ENCODE measurements around the gene SHROOM3. TPM values are rescaled to one million over a fixed set of nuclear protein-coding genes. Genes with fewer than 3 reads are reported as not detected.

The SHROOM3 gene
- total RNA-seq, 1 experiment from 2014 or later: 70.6 TPM

GRCh38 chr4:76539979-76540378 is 105.0 kb downstream of the SHROOM3 start:
- no peak for DNase-seq (ENCODE audit: low spot score)

GRCh38 chr4:76540486-76540885 is 105.5 kb downstream of the SHROOM3 start:
- no peak for DNase-seq (ENCODE audit: low spot score)

- no peak for DNase-seq (ENCODE audit: low spot score)
These were observed 108.3 kb downstream of the SHROOM3 start for GRCh38 chr4:76543378-76543777.

- no peak for DNase-seq (ENCODE audit: low spot score)
These were observed 109.7 kb downstream of the SHROOM3 start for GRCh38 chr4:76544725-76545124.

GRCh38 chr4:76545226-76545884 is 110.3 kb downstream of the SHROOM3 start:
- peak; percentile 44 for DNase-seq (ENCODE audit: low spot score)

- no peak for DNase-seq (ENCODE audit: low spot score)
These were observed 111.3 kb downstream of the SHROOM3 start for GRCh38 chr4:76546327-76546726.

- DNase-seq (ENCODE audit: low spot score): peak; percentile 64
These were observed 112.0 kb downstream of the SHROOM3 start for GRCh38 chr4:76546759-76547742.

GRCh38 chr4:76548704-76549103 is 113.7 kb downstream of the SHROOM3 start:
- peak; percentile 28 for DNase-seq (ENCODE audit: low spot score)

GRCh38 chr4:76549765-76550164 is 114.7 kb downstream of the SHROOM3 start:
- DNase-seq (ENCODE audit: low spot score): no peak

GRCh38 chr4:76550966-76551780 is 116.1 kb downstream of the SHROOM3 start:
- no peak for DNase-seq (ENCODE audit: low spot score)

- DNase-seq (ENCODE audit: low spot score): no peak
These were observed 119.6 kb downstream of the SHROOM3 start for GRCh38 chr4:76554630-76555029.

- no peak for DNase-seq (ENCODE audit: low spot score)
These were observed 121.4 kb downstream of the SHROOM3 start for GRCh38 chr4:76556452-76556851.

- no peak for DNase-seq (ENCODE audit: low spot score)
These were observed 123.6 kb downstream of the SHROOM3 start for GRCh38 chr4:76558396-76559235.

- DNase-seq (ENCODE audit: low spot score): no peak
These were observed 124.4 kb downstream of the SHROOM3 start for GRCh38 chr4:76559236-76560071.

- no peak for DNase-seq (ENCODE audit: low spot score)
These were observed 127.1 kb downstream of the SHROOM3 start for GRCh38 chr4:76562161-76562560.

GRCh38 chr4:76562836-76563453 is 127.9 kb downstream of the SHROOM3 start:
- no peak for DNase-seq (ENCODE audit: low spot score)

- peak; percentile 76 for DNase-seq (ENCODE audit: low spot score)
These were observed 128.6 kb downstream of the SHROOM3 start for GRCh38 chr4:76563454-76564122.

- DNase-seq (ENCODE audit: low spot score): no peak
These were observed 129.3 kb downstream of the SHROOM3 start for GRCh38 chr4:76564123-76564915.

Data from HT-29 (cell line).